Inferior parietal cortex (tissue), 1 donor: ENCODE data around the gene CDKN2A.
A peak's percentile ranks its signal among the peaks of the same experiment; 100 is the strongest.

ENCODE experiments used
- DNase-seq: peaks from one replicate; pipeline ENCODE4 v3.0.0-alpha.2; 2016; ENCODE audit errors: extremely low spot score

Gene CDKN2A

GRCh38 chr9:21993893-21994555 lies at the start of gene CDKN2A:
CDKN2A (minus strand) TSS chr9:21994392.
- no peak for DNase-seq

DNA sequence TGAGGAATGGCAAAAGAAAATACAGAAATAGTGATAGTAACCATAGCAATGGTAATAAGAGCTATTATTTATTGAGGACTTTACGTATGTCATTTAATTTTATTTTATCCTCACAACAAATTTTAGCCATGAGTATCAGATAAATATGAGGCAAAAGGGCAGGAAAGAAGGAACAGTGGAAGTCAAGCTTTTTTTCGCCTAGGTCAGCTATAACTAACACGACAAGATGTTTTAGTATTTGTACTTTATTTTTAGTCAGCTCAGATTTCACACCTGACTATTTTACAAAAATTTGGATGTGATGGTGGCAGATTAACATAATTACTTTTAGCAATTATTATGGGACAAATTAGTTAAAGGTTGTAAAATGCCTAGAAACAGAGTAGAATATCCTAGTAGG lies 49.7 kb upstream of the CDKN2A start:
- DNase-seq: no peak

DNA sequence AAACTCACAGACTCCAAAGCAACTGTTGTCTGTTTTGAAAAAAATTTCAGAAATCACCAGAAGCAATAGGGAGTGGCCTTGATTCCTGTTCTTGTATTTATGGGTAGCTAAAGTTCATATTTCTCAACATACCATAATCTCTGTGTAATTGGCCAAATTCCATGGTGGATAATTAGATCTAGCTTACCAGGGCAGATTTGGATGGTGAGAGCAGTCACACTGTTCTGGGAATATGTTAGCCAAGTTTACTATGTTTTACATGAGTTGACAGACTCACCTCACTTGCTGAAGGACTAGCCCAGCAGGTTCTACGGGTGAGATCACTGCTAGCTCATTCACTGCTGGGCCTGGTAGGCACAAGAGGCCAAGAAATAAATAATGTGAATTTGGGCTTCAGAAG lies 47.6 kb upstream of the CDKN2A start:
- DNase-seq: no peak

DNA sequence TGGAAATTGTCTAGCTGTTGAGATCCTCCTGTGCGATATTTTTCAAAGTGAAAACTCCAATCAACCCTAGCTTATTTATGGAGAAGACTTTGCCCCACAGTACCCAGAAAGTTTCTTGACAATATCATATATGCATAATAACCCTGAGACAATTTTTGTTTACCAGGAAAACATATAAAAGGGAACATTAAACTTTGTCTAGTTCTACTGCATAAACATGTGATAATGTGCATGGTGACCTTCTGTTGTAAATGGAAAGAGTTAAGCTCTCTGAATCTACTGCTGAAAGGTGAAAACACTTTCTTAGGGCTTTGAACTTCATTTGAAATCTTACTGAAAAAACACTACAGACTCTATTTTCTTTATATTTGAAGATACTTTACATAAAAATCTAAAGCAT lies 47.2 kb upstream of the CDKN2A start:
- DNase-seq: no peak

- DNase-seq: no peak
Measured at GRCh38 chr9:22040760-22041159, 46.6 kb upstream of the CDKN2A start.

GRCh38 chr9:22039258-22039657 lies 45.1 kb upstream of the CDKN2A start:
- no peak for DNase-seq

- DNase-seq: peak; percentile 29
Measured at GRCh38 chr9:22037954-22038690, 43.9 kb upstream of the CDKN2A start.

- DNase-seq: no peak
Measured at GRCh38 chr9:22036866-22037626, 42.9 kb upstream of the CDKN2A start.

DNA sequence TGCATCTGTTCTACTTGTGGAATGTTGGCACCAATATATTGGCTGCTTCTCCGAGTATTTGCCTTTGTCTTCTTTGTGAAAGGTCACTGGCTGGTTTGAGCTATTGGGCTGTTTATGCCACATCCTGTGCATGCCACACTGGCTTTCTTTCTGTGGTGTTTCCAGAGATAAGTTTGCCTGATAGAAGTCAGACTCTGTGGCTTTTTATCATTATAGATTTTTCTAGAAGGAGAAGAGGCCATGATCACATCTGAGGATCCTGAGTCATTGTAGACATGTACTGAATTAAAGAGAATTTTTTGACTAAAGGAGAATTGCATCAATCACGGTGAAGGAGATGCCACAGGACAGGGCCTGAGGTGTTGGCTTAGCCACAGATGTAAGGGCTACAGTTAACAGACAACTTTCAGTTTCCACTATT lies 41.4 kb upstream of the CDKN2A start:
- no peak for DNase-seq

DNA sequence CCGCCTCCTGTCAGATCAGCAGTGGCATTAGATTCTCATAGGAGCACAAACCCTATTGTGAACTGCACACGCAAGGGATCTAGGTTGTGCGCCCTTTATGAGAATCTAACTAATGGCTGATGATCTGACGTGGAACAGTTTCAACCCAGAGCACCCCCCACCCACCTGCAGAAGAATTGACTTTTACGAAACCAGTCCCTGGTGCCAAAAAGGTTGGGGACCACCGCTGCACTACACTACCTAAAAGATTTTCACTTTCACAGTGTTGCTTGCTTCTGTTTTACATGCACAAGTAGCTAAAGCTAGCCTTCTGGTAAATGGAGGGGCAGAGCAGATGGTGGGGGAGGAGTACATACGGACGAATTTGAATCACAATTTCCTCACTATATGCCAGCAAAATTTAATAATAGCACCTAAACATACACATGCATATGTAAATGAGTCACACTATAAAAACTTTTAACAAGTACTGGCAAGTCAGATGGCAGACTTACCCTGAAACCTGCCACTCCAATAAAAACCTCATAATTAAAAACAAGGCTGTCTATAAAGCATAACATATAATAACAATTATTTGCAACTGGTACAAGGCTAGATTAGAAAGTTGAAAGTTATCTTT lies 38.9 kb upstream of the CDKN2A start:
- DNase-seq: no peak

GRCh38 chr9:22031655-22032411 lies 37.6 kb upstream of the CDKN2A start:
- DNase-seq: no peak

DNA sequence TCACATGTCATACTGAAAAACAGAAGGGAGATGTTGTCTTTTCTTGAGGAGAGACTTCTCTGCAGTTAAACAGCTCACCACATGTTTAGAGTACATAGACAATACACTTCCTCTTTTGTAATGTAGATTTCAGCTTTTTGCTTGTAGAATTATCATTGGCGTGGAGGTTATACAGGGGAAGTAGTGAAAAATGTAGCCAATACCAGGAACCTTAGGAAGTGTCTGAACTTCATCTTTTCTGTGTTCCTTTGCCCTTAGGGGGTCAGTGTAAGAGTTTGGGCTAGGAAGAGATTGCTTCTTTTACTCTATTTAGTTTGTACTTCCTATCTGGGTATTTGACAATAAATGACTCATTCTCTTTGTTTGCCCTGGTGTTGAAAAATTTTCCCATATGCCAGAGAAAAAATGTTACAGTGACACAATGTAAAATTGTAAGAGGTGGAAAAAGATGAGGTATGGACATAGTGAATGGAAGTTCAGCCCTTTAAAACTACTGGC lies 36.0 kb upstream of the CDKN2A start:
- no peak for DNase-seq

DNA sequence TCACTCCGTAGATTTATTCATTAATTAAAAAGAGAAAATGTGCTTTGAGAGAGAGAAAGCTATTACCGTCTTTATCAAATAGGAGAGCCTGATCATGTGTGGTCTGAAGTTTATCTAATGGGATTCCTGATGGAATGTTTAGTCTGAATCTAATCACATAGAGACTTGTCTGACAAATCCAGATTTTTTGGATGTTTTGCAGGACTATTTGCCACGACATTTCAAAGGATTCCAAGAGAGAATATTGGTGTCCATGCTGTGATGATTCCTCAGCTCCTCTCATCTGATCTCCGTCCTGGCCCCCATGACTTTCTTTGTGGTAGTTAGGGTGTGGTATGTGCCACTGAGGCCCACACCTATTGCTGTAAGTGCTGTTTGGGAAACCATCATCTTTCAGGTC lies 35.0 kb upstream of the CDKN2A start:
- DNase-seq: no peak

- DNase-seq: no peak
Measured at GRCh38 chr9:22028394-22028793, 34.2 kb upstream of the CDKN2A start.

DNA sequence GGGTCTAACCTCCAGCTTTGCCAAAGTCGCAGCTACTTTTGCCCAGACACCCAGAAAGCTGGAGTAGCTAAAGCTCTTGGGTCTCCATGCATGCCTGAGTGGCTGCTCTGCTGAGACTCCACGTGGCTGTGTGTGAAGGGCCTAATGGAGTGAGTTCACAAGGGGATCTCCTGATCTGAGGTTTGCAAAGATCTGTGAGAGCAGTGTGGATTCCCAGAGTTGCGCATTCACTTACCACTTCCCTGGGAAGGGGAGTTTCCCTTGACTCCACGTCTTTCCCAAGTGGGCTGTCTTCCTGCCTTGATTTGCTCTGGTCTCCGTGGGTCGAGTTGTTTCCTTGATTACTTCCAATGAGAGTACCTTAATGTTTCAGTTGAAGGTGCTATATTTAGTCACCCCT lies 32.5 kb upstream of the CDKN2A start:
- no peak for DNase-seq

DNA sequence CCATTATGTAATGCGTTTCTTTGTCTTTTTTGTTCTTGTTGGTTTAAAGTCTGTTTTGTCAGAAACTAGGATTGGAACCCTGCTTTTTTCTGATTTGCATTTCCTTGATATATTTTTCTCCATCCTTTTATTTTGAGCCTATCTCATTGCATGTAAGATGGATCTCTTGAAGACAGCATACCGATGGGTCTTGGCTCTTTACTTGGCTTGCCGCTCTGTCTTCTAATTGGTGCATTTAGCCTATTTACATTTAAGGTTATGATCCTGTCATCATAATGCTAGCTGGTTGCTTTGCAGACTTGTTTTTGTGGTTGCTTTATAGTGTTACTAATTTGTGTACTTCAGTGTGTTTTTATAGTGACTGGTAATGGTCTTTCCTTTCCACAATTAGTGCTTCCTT lies 28.2 kb upstream of the CDKN2A start:
- no peak for DNase-seq

DNA sequence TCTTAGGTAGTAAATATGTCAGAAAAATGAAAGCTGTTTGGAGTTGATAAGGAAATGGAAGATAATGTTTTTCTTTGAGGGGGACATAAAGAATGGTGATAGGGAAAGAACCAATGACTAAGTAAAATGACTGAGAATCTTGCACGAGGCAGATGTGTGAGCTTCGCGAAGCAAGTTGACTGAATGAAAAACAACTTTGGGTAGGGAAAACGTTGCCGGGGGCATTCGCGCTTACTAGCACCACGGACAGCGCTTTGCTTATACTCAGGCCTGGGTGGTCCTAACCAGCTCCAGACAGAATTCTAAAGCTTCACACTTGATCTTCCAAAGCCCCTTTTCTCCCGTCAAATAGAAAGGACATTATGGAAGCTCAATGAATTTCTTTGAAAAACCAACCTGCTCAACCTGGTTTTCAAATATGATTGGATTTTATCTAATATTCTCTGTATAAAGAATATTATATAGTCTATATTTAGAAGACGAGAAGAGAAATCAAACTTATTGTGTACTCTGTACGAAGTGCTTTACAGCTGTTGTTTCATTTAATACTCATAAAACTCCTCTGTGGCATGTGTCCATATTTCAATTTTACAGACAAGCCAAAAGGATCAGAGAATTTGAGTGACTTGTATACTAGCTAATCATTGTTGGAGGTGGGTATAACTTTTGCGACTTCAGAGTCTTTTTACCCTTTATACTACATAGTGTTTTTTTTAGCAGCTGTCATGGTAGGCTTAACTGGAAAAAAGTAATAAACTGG lies 16.9 kb upstream of the CDKN2A start:
- no peak for DNase-seq

- no peak for DNase-seq
Measured at GRCh38 chr9:22009506-22009867, 15.3 kb upstream of the CDKN2A start.

- DNase-seq: peak; percentile 84
Measured at GRCh38 chr9:22008717-22009505, 14.7 kb upstream of the CDKN2A start, which contains the start of gene CDKN2B. CDKN2B (minus strand) TSS chr9:22009305; CDS start chr9:22008953, 352 bp downstream.

- no peak for DNase-seq
Measured at GRCh38 chr9:22008384-22008716, 14.2 kb upstream of the CDKN2A start.
